ENCODE data around the gene RRP12.

Gene RRP12

DNA sequence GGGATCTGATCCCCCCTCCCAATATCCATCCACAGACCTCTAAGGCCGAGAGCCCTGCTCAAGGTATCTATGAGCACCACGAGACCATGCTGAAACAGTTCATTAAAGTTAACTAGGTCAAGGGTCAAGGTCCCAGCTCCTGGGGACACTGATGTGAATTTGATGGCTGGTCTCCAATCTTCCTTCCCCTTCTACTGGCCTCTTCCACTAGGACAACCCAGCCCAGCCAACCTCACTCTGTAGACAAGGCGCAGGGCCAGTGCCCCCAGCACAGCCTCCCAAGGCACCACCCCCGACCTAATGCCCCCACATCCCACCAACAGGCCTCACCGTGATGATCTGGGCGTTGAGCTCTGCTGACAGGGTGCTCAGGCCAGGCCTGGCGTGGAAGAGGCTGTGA, 15.6 kb downstream of the RRP12 start:
- Histone ChIP-seq H2AFZ (ENCODE audit: low read length) (no peak overlapping the region), H4K20me1 (ENCODE audit: insufficient read depth, low read length) (no peaks in the 10 kb centered on the region), H3K9ac (ENCODE audit: low read length) (no peak overlapping the region), H3K9me2 (ENCODE audit: low read depth, low read length) (no peaks in the 10 kb centered on the region), H3K27ac (ENCODE audit: low read depth, low read length, poor library complexity, severe bottlenecking) (no peak overlapping the region), H3K4me1 (ENCODE audit: insufficient read depth, low read length, severe bottlenecking) (no peaks in the 10 kb centered on the region), H3K36me3 (ENCODE audit: insufficient read depth, low read length) (peaks cover 25% of the 10 kb centered on the region), H3K27me3 (ENCODE audit: insufficient read depth, low read length) (no peaks in the 10 kb centered on the region), H3K4me3 (ENCODE audit: low read depth, low read length, poor library complexity, severe bottlenecking) (no peak overlapping the region), H3F3A (ENCODE audit: insufficient read depth, low read length) (no peaks in the 10 kb centered on the region), H3K4me2 (ENCODE audit: low read length) (no peak overlapping the region), H3K79me2 (ENCODE audit: insufficient read depth, low read length) (no peaks in the 10 kb centered on the region), H3K9me3 (ENCODE audit: low read length) (no peaks in the 10 kb centered on the region)
- TF ChIP-seq, protein P1, sequence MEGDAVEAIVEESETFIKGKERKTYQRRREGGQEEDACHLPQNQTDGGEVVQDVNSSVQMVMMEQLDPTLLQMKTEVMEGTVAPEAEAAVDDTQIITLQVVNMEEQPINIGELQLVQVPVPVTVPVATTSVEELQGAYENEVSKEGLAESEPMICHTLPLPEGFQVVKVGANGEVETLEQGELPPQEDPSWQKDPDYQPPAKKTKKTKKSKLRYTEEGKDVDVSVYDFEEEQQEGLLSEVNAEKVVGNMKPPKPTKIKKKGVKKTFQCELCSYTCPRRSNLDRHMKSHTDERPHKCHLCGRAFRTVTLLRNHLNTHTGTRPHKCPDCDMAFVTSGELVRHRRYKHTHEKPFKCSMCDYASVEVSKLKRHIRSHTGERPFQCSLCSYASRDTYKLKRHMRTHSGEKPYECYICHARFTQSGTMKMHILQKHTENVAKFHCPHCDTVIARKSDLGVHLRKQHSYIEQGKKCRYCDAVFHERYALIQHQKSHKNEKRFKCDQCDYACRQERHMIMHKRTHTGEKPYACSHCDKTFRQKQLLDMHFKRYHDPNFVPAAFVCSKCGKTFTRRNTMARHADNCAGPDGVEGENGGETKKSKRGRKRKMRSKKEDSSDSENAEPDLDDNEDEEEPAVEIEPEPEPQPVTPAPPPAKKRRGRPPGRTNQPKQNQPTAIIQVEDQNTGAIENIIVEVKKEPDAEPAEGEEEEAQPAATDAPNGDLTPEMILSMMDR (IDR thresholded peaks at IDR 0.05; ENCODE audit: low read length) = no peak
- no peak for TF ChIP-seq EZH2 (IDR thresholded peaks at IDR 0.05; ENCODE audit: borderline replicate concordance, low read length)

DNA sequence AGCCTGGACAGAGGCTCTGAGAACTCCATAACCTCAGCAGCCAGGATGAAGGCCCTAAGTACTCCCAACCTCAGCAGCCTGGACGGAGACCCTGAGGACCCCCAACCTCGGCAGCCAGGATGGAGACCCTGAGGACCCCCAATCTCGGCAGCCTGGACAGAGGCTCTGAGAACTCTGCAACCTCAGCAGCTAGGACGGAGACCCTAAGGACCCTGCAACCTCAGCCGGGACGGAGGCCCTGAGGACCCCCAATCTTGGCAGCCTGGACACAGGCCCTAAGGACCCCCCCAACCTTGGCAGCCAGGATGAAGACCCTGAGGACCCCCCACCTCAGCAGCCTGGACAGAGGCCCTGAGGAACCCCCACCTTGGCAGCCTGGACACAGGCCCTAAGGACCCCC, 16.5 kb downstream of the RRP12 start:
- H3K27me3 ChIP-seq (ENCODE audit: insufficient read depth, low read length) = no peaks in the 10 kb centered on the region
- H3K79me2 ChIP-seq (ENCODE audit: insufficient read depth, low read length) = no peaks in the 10 kb centered on the region
- H3K4me1 ChIP-seq (ENCODE audit: insufficient read depth, low read length, severe bottlenecking) = no peaks in the 10 kb centered on the region
- no peak overlapping the region for H3K4me2 ChIP-seq (ENCODE audit: low read length)
- no peaks in the 10 kb centered on the region for H3K9me2 ChIP-seq (ENCODE audit: low read depth, low read length)
- H3K9me3 ChIP-seq (ENCODE audit: low read length) = no peaks in the 10 kb centered on the region
- no peak overlapping the region for H3K9ac ChIP-seq (ENCODE audit: low read length)
- peaks cover 17% of the 10 kb centered on the region for H3K36me3 ChIP-seq (ENCODE audit: insufficient read depth, low read length)
- no peaks in the 10 kb centered on the region for H3F3A ChIP-seq (ENCODE audit: insufficient read depth, low read length)
- H4K20me1 ChIP-seq (ENCODE audit: insufficient read depth, low read length) = no peaks in the 10 kb centered on the region
- H2AFZ ChIP-seq (ENCODE audit: low read length) = no peak overlapping the region
- TF ChIP-seq, protein P1 (IDR thresholded peaks at IDR 0.05; ENCODE audit: low read length) = no peak
- TF ChIP-seq EZH2 (IDR thresholded peaks at IDR 0.05; ENCODE audit: borderline replicate concordance, low read length) = no peak
- H3K4me3 ChIP-seq (ENCODE audit: low read depth, low read length, poor library complexity, severe bottlenecking) = no peak overlapping the region
- H3K27ac ChIP-seq (ENCODE audit: low read depth, low read length, poor library complexity, severe bottlenecking) = no peak overlapping the region

DNA sequence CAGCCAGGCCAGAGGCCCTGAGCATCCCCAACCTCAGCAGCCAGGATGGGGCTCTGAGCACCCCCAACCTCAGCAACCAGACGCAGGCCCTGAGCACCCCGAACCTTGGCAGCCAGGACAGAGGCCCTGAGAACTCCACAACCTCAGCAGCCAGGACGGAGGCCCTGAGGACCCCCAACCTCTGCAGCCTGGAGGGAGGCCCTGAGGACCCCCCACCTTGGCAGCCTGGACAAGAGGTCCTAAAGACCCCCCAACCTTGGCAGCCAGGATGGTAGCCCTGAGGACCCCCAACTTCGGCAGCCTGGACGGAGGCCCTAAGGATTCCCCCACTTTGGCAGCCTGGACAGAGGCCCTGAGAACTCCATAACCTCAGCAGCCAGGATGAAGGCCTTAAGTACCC, 17.0 kb downstream of the RRP12 start:
- Histone ChIP-seq H3F3A (ENCODE audit: insufficient read depth, low read length) (no peaks in the 10 kb centered on the region), H4K20me1 (ENCODE audit: insufficient read depth, low read length) (no peaks in the 10 kb centered on the region), H3K4me2 (ENCODE audit: low read length) (no peak overlapping the region), H3K27ac (ENCODE audit: low read depth, low read length, poor library complexity, severe bottlenecking) (no peak overlapping the region), H2AFZ (ENCODE audit: low read length) (no peak overlapping the region), H3K27me3 (ENCODE audit: insufficient read depth, low read length) (no peaks in the 10 kb centered on the region), H3K9me3 (ENCODE audit: low read length) (no peaks in the 10 kb centered on the region), H3K9me2 (ENCODE audit: low read depth, low read length) (no peaks in the 10 kb centered on the region), H3K4me3 (ENCODE audit: low read depth, low read length, poor library complexity, severe bottlenecking) (no peak overlapping the region), H3K36me3 (ENCODE audit: insufficient read depth, low read length) (peaks cover 17% of the 10 kb centered on the region), H3K79me2 (ENCODE audit: insufficient read depth, low read length) (no peaks in the 10 kb centered on the region), H3K9ac (ENCODE audit: low read length) (no peak overlapping the region), H3K4me1 (ENCODE audit: insufficient read depth, low read length, severe bottlenecking) (no peaks in the 10 kb centered on the region)
- TF ChIP-seq EZH2 (IDR thresholded peaks at IDR 0.05; ENCODE audit: borderline replicate concordance, low read length) = no peak
- TF ChIP-seq, protein P1 (IDR thresholded peaks at IDR 0.05; ENCODE audit: low read length) = no peak

Measured in OCI-LY1 (cell line).